HCT116 (cell line): ENCODE measurements around the gene ITPK1.

ENCODE experiments used
- CTCF ChIP-seq, 3 experiments: fragments of 200-600 bp in 1 of 3; sonication (generic) in 1 of 3; IDR thresholded peaks in 2 of 3; conservative IDR thresholded peaks in 1 of 3; 2 replicates each; pipeline ENCODE4 v1.5.1; 2012 to 2017; ENCODE audit warnings: low read depth in 2 of 3, low read length in 2 of 3, antibody characterized with exemption in 1 of 3, borderline replicate concordance in 1 of 3, control low read depth in 1 of 3, mild to moderate bottlenecking in 1 of 3, mixed read lengths in 1 of 3, mixed run types in 1 of 3, moderate library complexity in 1 of 3; ENCODE audit not compliant: insufficient read depth in 1 of 3
- ELF1 ChIP-seq: IDR thresholded peaks from 2 replicates; pipeline ENCODE4 v1.6.1; 2012; ENCODE audit warnings: low read depth, borderline replicate concordance
- EZH2 ChIP-seq: fragments of 200-600 bp; sonication (generic); IDR thresholded peaks from 2 replicates; pipeline ENCODE4 v1.6.1; 2017; ENCODE audit warnings: antibody characterized with exemption, mixed run types
- EZH2phosphoT487 ChIP-seq: fragments of 200-600 bp; IDR thresholded peaks from 2 replicates; pipeline ENCODE4 v1.6.1; 2018; ENCODE audit warnings: antibody characterized with exemption, borderline replicate concordance
- FOSL1 ChIP-seq: IDR thresholded peaks from 2 replicates; pipeline ENCODE4 v1.6.1; 2012; ENCODE audit warnings: low read depth
- JUND ChIP-seq: IDR thresholded peaks from 2 replicates; pipeline ENCODE4 v1.6.1; 2012
- MAX ChIP-seq: IDR thresholded peaks from 2 replicates; pipeline ENCODE4 v1.6.1; 2012
- POLR2A ChIP-seq: IDR thresholded peaks from 2 replicates; pipeline ENCODE4 v1.7.0; 2011; ENCODE audit warnings: borderline replicate concordance; ENCODE audit not compliant: insufficient read depth, insufficient read length; ENCODE audit errors: extremely low read depth
- POLR2AphosphoS5 ChIP-seq: IDR thresholded peaks from 2 replicates; pipeline ENCODE4 v1.6.1; 2011; ENCODE audit warnings: mild to moderate bottlenecking, low read depth, low read length, moderate library complexity
- REST ChIP-seq: IDR thresholded peaks from 2 replicates; pipeline ENCODE4 v1.6.1; 2012; ENCODE audit warnings: low read depth
- SIN3A ChIP-seq: IDR thresholded peaks from 2 replicates; pipeline ENCODE4 v1.6.1; 2012; ENCODE audit warnings: low read depth
- SRF ChIP-seq: IDR thresholded peaks from 2 replicates; pipeline ENCODE4 v1.6.1; 2012; ENCODE audit warnings: low read depth

- TF ChIP-seq CTCF (IDR thresholded peaks at IDR 0.05 in 2 of 3, conservative IDR thresholded peaks at IDR 0.05 in 1 of 3; ENCODE audit: borderline replicate concordance in 1 of 3, insufficient read depth in 1 of 3, low read depth in 2 of 3, low read length in 2 of 3) (no peak), EZH2 (no peak), MAX (no peak), REST (no peak), FOSL1 (no peak), SIN3A (no peak), EZH2phosphoT487 (no peak), SRF (no peak), POLR2A (no peak), ELF1 (no peak), POLR2AphosphoS5 (no peak), JUND (no peak)
Measured at GRCh38 chr14:93005135-93005813, 110.5 kb downstream of the ITPK1 start.
